Keratinocyte (primary cell): ENCODE measurements around the gene PODN. TPM values are rescaled to one million over a fixed set of nuclear protein-coding genes. Genes with fewer than 3 reads are reported as not detected.

Experiments used
- DNase-seq: peaks from one replicate; pipeline ENCODE4 v3.0.0-alpha.2; 2011; ENCODE audit warnings: low read depth, missing footprints, low spot score
- FAIRE-seq: peaks from 2 replicates; lab custom pipeline; 2011; peaks lifted over from hg19 to GRCh38; lab: Jason Lieb, UNC
- H2AFZ ChIP-seq: 2 replicates; pipeline ENCODE4 v1.6.0; 2012; ENCODE audit warnings: low read length, control low read depth, inconsistent platforms; ENCODE audit not compliant: control insufficient read depth
- H3K27ac ChIP-seq: 2 replicates; pipeline ENCODE4 v1.5.1; 2011; ENCODE audit warnings: low read length; ENCODE audit not compliant: control insufficient read depth, insufficient read depth
- H3K27me3 ChIP-seq: 3 replicates; pipeline ENCODE4 v1.6.0; 2011; ENCODE audit warnings: low read length; ENCODE audit not compliant: control insufficient read depth, insufficient read depth; ENCODE audit errors: extremely low read depth
- H3K36me3 ChIP-seq, 2 experiments: 2 replicates in 1 of 2; 3 replicates in 1 of 2; pipeline ENCODE4 v1.5.1; 2011; ENCODE audit warnings: low read length in 2 of 2, mild to moderate bottlenecking in 1 of 2; ENCODE audit not compliant: control insufficient read depth in 2 of 2, insufficient read depth in 2 of 2; ENCODE audit errors: extremely low read depth in 1 of 2
- H3K4me1 ChIP-seq: 3 replicates; pipeline ENCODE4 v1.5.1; 2011; ENCODE audit warnings: low read length; ENCODE audit not compliant: control insufficient read depth, insufficient read depth; ENCODE audit errors: extremely low read depth
- H3K4me2 ChIP-seq: 3 replicates; pipeline ENCODE4 v1.6.0; 2011; ENCODE audit warnings: low read depth, low read length; ENCODE audit not compliant: control insufficient read depth, insufficient read depth; ENCODE audit errors: extremely low read depth
- H3K4me3 ChIP-seq, 3 experiments: fragments of 200-600 bp in 1 of 3; sonication (generic) in 1 of 3; 2 replicates in 2 of 3; 3 replicates in 1 of 3; pipeline ENCODE4 v1.5.1; 2011 to 2016; ENCODE audit warnings: low read length in 3 of 3, mild to moderate bottlenecking in 3 of 3, control low read depth in 2 of 3, inconsistent platforms in 1 of 3, low read depth in 1 of 3, mixed read lengths in 1 of 3, mixed run types in 1 of 3, moderate library complexity in 1 of 3; ENCODE audit not compliant: control insufficient read depth in 2 of 3, insufficient read depth in 2 of 3; ENCODE audit errors: extremely low read depth in 1 of 3
- H3K79me2 ChIP-seq: 2 replicates; pipeline ENCODE4 v1.6.0; 2012; ENCODE audit warnings: low read length; ENCODE audit not compliant: control insufficient read depth, insufficient read depth
- H3K9ac ChIP-seq: 3 replicates; pipeline ENCODE4 v1.6.0; 2011; ENCODE audit warnings: low read length; ENCODE audit not compliant: control insufficient read depth, insufficient read depth; ENCODE audit errors: extremely low read depth
- H3K9me1 ChIP-seq: 3 replicates; pipeline ENCODE4 v1.6.0; 2011; ENCODE audit warnings: low read length; ENCODE audit not compliant: control insufficient read depth, insufficient read depth; ENCODE audit errors: extremely low read depth
- H3K9me3 ChIP-seq: 2 replicates; pipeline ENCODE4 v1.5.1; 2012; ENCODE audit warnings: low read depth, low read length; ENCODE audit not compliant: control insufficient read depth
- H4K20me1 ChIP-seq: 3 replicates; pipeline ENCODE4 v1.6.0; 2011; ENCODE audit warnings: low read length; ENCODE audit not compliant: control insufficient read depth, insufficient read depth; ENCODE audit errors: extremely low read depth
- EZH2 ChIP-seq: IDR thresholded peaks from one replicate; pipeline ENCODE4 v1.6.1; 2012; ENCODE audit warnings: inconsistent platforms, mild to moderate bottlenecking, low read length, moderate library complexity
- dilution Hi-C: fragments of 300-500 bp; cut with MboI; formaldehyde crosslinking; loops from one replicate; pipeline ENCODE4 v1.7.0; 2020; ENCODE audit warnings: low sequenced_read_pairs; ENCODE audit not compliant: extremely low pct_ligation_motif_present
- polyA plus RNA-seq, 5 experiments: library from polyadenylated mRNA; depleted of rRNA in 3 of 5; stranded (reverse) in 3 of 5; stranded (forward) in 1 of 5; unstranded in 1 of 5; fragments of >200 nt; gene quantifications; 1 replicate in 1 of 5; 2 replicates in 3 of 5; 3 replicates in 1 of 5; pipeline versions ENCODE4 v1.2.1 to v1.2.3, GENCODE V29; 2011 to 2012; ENCODE audit warnings: missing spikeins in 2 of 5, low read depth in 1 of 5, low replicate concordance in 1 of 5
- TF ChIP-seq, protein P1 (sequence below), 3 experiments: IDR thresholded peaks in 1 of 3; conservative IDR thresholded peaks in 1 of 3; optimal IDR thresholded peaks in 1 of 3; 2 replicates in 2 of 3; 3 replicates in 1 of 3; pipeline versions ENCODE3 to v1.5.1; 2011; ENCODE audit warnings: low read length in 3 of 3, mild to moderate bottlenecking in 3 of 3, moderate library complexity in 2 of 3, control low read depth in 1 of 3, inconsistent platforms in 1 of 3; ENCODE audit not compliant: insufficient read depth in 2 of 3; ENCODE audit errors: extremely low read depth in 1 of 3

The PODN gene
- polyA plus RNA-seq, 1 donor (not counting 4 experiments of a cell fraction or from before 2014, with no cell fraction given), result not detected

DNA sequence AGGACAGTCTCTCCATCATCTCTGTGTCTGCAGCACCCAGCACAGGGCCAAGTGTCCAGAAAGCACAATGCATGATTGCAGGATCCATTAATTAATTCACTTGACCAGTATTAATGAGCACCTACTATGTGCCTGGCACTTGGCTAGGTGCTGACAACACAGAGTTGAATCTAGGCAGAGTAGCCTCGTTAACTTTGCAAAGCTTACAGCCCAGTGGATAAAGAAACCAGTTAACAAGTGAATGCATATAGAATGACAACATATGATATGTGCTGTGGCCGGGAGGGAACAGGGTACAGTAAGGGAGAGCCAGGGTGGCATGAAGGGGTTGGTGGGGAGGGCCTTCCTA, 69.6 kb downstream of the PODN start:
- dilution Hi-C loops, result no loop called here
- TF ChIP-seq, protein P1, sequence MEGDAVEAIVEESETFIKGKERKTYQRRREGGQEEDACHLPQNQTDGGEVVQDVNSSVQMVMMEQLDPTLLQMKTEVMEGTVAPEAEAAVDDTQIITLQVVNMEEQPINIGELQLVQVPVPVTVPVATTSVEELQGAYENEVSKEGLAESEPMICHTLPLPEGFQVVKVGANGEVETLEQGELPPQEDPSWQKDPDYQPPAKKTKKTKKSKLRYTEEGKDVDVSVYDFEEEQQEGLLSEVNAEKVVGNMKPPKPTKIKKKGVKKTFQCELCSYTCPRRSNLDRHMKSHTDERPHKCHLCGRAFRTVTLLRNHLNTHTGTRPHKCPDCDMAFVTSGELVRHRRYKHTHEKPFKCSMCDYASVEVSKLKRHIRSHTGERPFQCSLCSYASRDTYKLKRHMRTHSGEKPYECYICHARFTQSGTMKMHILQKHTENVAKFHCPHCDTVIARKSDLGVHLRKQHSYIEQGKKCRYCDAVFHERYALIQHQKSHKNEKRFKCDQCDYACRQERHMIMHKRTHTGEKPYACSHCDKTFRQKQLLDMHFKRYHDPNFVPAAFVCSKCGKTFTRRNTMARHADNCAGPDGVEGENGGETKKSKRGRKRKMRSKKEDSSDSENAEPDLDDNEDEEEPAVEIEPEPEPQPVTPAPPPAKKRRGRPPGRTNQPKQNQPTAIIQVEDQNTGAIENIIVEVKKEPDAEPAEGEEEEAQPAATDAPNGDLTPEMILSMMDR (optimal IDR thresholded peaks at IDR 0.05 in 1 of 3, IDR thresholded peaks at IDR 0.05 in 1 of 3, conservative IDR thresholded peaks at IDR 0.05 in 1 of 3; ENCODE audit: extremely low read depth in 1 of 3, insufficient read depth in 2 of 3, low read length in 3 of 3), result no peak
- TF ChIP-seq EZH2, result no peak
- peaks cover 4% of the 10 kb centered on the region for H3K27me3 ChIP-seq
- H3K9ac ChIP-seq, result no peak overlapping the region
- H3K36me3 ChIP-seq, result no peaks in the 10 kb centered on the region
- no peaks in the 10 kb centered on the region for H3K79me2 ChIP-seq
- no peaks in the 10 kb centered on the region for H3K9me3 ChIP-seq
- no peak overlapping the region for H3K4me2 ChIP-seq
- DNase-seq, result no peak
- H3K4me3 ChIP-seq, result no peak overlapping the region
- FAIRE-seq, result no peak
- no peaks in the 10 kb centered on the region for H3K4me1 ChIP-seq
- no peaks in the 10 kb centered on the region for H3K9me1 ChIP-seq
- no peak overlapping the region for H2AFZ ChIP-seq
- H3K27ac ChIP-seq, result no peak overlapping the region
- H4K20me1 ChIP-seq, result no peaks in the 10 kb centered on the region

- no peaks in the 10 kb centered on the region for H3K4me1 ChIP-seq
- FAIRE-seq, result no peak
- H3K36me3 ChIP-seq, result no peaks in the 10 kb centered on the region
- H3K9me3 ChIP-seq, result no peaks in the 10 kb centered on the region
- H3K27me3 ChIP-seq, result peaks cover 4% of the 10 kb centered on the region
- H3K4me3 ChIP-seq, result no peak overlapping the region
- dilution Hi-C loops, result no loop called here
- H3K79me2 ChIP-seq, result no peaks in the 10 kb centered on the region
- H3K27ac ChIP-seq, result no peak overlapping the region
- H3K4me2 ChIP-seq, result no peak overlapping the region
- no peaks in the 10 kb centered on the region for H3K9me1 ChIP-seq
- TF ChIP-seq, protein P1 (optimal IDR thresholded peaks at IDR 0.05 in 1 of 3, IDR thresholded peaks at IDR 0.05 in 1 of 3, conservative IDR thresholded peaks at IDR 0.05 in 1 of 3; ENCODE audit: extremely low read depth in 1 of 3, insufficient read depth in 2 of 3, low read length in 3 of 3), result no peak
- no peak for TF ChIP-seq EZH2
- DNase-seq, result no peak
- no peaks in the 10 kb centered on the region for H4K20me1 ChIP-seq
- H3K9ac ChIP-seq, result no peak overlapping the region
- no peak overlapping the region for H2AFZ ChIP-seq
Observed at GRCh38 chr1:53132176-53132575, 70.2 kb downstream of the PODN start.
